ENCODE measurements around the gene WFDC6. TPM values are rescaled to one million over a fixed set of nuclear protein-coding genes. Genes with fewer than 3 reads are reported as not detected.
A peak's percentile ranks its signal among the peaks of the same experiment; 100 is the strongest.

WFDC6 gene
- total RNA-seq, 1 experiment from 2014 or later: not detected

DNA sequence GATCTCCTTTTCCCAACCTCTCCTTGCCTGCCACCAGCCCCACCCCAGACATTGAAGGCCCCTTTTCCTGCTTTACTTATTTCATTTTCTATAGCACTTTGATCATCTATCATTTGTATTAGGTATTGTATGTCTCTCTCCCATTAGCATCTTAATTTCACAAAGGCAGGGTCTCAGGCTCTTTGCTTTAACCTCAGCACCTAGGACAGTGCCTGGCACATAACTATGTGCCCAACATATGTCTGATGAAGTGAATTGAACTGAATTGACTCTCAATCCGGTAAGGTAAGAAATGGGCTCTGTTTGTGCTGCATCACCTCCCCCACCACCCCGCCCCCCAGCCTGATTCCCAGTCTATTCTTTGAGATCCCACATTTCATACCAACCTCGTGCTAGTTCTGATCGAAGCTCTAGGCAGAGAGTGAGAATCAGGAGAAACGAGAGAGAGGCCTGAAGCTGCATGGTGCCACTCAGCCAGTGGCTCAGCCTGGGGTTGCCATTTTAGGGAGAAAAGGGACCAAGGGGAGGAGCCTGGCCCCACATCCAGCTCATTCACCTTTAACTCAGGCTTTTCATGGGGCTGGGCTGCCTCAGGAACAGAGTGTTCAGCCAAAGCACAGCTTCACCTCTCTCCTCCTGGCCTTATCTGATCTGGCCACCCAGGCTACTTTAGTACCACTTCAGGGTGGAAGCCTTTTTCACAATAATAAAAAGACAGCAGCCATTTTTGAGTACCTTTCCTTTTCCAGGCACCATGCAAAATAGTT is 24.0 kb downstream of the WFDC6 start, which contains the start of gene SPINT3:
SPINT3 (minus strand) TSS at position 476 of the 767 bp plus-strand sequence; CDS start at position 462, 14 bp downstream.
- no peak for DNase-seq (ENCODE audit: low spot score)

DNA sequence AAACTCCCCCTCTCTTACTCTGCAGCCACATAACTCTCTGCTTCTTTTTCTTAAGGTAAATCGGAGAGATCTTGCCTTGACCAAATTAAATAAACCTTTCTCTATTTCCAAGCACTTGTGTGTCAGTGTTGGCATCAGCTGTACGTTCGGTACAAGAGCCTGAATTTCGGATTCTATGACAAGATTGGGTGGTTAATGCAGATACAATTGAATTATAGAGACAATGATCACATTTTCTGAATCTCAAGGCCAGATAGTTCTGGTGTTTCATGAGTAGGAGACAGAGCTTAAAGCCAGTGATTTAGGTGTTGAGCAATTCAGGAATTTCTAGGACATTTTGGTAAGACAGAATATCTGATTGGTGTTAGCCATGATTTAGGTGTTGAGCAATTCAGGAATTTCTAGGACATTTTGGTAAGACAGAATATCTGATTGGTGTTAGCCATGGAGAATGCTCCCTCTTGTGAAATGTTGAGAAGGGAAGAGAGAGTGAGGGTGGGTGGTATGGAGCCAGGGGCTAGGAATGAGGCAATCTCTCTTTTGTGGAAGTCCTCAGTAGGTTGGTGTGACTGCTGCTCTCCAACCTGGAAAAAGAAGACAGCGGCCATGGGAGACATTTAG is 28.9 kb downstream of the WFDC6 start:
- no peak for DNase-seq (ENCODE audit: low spot score)

DNA sequence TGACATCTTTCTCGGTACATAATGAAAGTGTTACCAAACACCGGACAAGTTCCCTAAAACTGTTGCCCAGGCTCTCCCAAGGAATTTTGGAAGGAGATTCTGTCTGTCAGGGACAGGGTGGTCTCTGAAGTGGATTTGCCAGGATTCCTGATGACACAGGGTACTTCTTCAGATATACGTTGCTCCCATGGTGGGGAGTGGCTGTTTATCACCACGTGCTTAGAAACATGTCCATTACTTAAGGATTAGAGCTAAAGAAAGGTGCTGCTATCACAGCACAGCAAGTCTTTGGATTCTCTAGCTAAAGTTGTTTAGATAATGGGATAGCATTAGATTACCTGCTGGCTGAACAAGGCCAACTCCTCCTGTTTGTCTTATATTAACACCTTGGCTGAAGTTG is 30.2 kb downstream of the WFDC6 start:
- no peak for DNase-seq (ENCODE audit: low spot score)

DNA sequence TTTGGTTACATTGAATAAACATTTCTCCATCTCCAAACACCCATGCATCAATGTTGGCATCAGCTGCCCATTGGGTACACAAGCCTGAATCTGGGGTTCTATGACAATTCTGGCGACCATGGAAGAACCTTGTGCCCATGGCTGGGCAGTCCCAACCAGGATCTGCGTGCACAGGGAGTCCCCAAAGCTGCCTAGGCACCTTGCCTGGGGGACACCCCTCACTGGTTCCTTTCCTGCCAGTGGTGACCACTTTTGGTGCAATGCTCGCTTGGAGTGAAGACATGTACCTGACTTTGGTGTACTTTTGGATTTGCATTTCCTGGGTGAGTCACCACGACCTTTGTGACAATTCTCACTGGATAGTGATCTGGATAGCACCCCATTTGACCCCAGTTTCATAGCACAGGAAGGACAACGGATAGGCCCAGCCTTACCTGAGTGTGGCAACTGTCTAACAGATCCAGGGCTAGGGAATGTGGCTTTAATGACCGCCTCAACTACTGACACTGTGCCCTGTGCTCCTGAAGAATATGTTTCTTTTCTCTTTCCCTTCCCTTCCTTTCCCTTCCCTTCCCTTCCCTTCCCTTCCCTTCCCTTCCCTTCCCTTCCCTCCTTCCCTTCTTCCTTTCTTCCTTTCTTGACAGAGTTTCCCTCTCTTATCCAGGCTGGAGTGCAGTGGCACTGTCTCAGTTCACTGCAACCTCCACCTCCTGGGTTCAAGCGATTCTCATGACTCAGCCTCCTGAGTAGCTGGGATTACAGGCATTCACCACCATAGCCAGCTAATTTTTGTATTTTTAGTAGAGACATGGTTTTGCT is 31.0 kb downstream of the WFDC6 start:
- DNase-seq (ENCODE audit: low spot score): no peak

GRCh38 chr20:45507011-45507820 is 32.1 kb downstream of the WFDC6 start:
- no peak for DNase-seq (ENCODE audit: low spot score)

- DNase-seq (ENCODE audit: low spot score): no peak
Observed at GRCh38 chr20:45506398-45506797, 32.9 kb downstream of the WFDC6 start.

- DNase-seq (ENCODE audit: low spot score): no peak
Observed at GRCh38 chr20:45503403-45503802, 35.9 kb downstream of the WFDC6 start.

DNA sequence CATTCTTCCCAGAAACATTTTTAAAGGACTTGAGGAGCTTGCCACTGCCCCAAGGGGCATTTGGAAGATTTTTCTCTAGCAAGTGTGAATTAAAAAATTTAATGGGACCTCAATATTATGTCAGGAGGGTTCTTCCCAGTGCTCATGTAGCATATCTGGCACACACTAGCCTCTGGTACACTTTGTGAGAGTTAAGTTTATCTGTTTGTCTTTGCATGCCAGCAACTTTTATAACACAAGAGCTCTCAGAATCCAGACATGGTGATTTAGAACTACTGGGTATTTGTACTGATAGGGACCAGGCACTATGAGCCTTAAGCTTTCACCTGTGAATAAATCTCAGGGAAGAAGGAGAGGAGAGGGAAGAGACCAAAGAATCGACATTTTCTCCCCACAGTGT is 36.7 kb downstream of the WFDC6 start:
- DNase-seq (ENCODE audit: low spot score): no peak

- DNase-seq (ENCODE audit: low spot score): no peak
Observed at GRCh38 chr20:45501600-45501999, 37.7 kb downstream of the WFDC6 start.

DNA sequence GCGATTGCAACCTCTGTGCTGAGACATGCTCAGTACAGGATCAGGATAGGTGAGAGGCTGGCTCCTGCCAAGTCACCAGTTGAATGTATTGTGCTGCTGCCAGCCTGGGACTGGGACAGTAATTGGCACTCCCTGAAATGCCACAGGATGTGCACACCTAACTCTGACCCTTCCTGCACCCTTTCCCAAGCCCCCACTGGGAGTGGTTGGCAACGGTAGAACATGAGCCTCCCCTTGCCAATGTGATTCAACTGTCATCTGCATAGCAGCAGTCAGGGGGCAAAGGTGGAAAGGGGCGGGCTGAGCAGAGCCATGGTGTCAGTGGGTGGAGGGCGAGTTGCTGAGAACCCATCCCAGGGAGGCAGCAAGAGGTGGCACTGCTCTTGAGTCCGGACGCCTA is 39.3 kb downstream of the WFDC6 start:
- DNase-seq (ENCODE audit: low spot score): no peak

DNA sequence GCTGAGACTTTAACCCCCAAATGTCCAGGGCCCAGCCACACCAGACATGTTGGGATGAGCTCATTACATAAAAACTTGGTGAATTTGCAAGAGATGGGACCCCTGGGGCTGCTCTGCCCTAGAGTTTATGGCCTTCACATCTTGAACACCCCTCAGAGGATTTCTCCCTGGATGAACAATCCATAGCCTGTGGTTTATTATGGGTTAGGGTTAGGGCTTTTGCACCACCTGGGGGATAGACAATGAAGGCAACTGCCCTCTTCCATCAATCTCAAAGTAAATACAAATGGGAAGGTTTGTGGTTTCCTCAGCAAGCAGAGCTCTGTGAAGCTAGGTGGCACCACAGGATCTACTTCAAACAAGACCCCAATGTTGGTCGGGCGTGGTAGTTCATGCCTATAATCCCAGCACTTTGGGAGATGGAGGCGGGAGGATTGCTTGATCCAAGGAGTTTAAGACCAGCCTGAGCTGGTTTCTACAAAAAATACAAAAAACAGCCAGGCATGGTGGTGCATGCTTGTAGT is 41.2 kb downstream of the WFDC6 start:
- DNase-seq (ENCODE audit: low spot score): no peak

GRCh38 chr20:45496166-45496565 is 43.1 kb downstream of the WFDC6 start:
- no peak for DNase-seq (ENCODE audit: low spot score)

DNA sequence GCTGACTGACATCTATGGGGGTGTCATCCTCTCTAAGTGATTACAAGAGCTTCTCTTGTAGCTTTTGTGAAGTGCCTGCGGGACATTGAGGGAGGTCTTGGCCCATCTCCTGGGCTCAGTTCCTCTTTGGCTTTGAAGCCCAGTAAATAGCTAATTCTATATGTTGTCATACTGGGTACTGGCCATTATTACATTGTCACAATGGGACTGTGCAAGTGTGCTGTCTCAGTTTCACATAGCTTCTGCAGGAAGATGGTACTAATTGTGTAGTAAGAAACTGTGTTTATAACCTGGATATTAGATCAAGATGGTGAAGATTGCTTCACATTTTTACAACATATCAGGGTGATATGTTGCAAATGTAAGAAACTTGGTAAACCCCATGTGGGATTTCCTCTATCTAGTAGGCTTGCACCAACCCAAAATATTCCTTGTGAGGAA is 43.8 kb downstream of the WFDC6 start:
- no peak for DNase-seq (ENCODE audit: low spot score)

GRCh38 chr20:45489083-45489531 is 50.2 kb downstream of the WFDC6 start:
- peak; percentile 32 for DNase-seq (ENCODE audit: low spot score)

GRCh38 chr20:45487231-45487635 is 52.0 kb downstream of the WFDC6 start:
- DNase-seq (ENCODE audit: low spot score): no peak

DNA sequence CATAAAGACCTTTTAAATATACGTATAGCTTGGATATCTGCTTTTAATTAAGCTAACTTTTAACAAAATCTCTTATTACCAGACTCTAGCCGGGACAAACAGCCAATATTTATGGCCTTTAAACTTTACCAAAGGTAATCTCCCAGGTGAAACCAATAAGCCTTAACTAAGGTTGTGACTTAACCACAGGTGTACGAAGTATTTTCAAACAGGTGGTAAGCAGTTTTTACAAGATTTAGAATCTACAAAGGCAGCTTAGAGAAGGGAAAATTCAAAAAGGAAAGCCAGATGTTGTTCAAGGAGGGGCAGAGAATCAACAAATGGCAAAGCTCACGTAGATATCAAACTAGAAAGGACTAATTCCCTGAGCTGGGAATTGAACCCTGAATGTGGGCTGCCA is 53.9 kb downstream of the WFDC6 start:
- DNase-seq (ENCODE audit: low spot score): no peak

DNA sequence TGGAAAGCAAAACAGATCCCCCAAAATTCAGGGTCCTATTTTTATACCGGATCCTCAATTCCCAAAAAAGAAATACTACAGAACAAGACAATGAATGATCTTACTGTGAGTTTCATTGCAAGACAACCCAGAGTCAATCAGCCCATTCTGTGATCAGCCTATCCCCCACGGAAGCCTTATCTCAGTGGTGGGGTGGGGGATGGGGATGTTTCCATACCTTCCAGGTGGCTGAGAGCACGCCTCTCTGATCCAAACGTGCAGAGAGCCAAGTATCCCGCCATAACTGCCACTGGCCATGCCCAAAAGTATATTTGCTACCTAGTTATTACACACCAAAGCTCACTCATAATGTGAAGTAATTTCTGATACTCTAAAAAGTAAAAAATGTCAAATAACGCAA is 54.6 kb downstream of the WFDC6 start:
- DNase-seq (ENCODE audit: low spot score): no peak

Measured in H4 (cell line).